ENCODE data around the gene TAMM41.
A peak's percentile ranks its signal among the peaks of the same experiment; 100 is the strongest.
"Not testable (repeated sequence)": the region's sequence is repeated elsewhere in the genome, so short reads cannot be mapped to it uniquely, and the experiment has no call there.

Gene TAMM41

DNA sequence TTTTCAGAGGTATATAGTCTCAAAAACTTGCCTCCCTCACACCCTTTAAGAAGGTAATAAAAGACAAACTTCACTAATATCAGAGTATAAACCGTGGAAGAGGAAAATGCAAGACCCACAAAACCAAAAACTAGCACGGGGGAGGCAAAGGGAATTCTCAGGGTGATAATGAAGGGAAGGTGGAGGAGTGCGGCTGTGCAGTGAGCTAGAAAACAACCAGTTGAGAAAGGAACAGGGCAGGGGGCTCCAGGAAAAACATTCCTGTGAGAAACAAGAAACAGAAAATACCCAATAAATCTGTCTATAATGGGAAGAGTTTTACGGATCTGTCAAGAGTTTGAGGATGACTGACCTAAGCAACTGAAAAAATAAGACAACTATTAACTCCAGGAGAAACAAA is 31.6 kb downstream of the TAMM41 start:
- no peak for DNase-seq (ENCODE audit: low read depth, low spot score)

DNA sequence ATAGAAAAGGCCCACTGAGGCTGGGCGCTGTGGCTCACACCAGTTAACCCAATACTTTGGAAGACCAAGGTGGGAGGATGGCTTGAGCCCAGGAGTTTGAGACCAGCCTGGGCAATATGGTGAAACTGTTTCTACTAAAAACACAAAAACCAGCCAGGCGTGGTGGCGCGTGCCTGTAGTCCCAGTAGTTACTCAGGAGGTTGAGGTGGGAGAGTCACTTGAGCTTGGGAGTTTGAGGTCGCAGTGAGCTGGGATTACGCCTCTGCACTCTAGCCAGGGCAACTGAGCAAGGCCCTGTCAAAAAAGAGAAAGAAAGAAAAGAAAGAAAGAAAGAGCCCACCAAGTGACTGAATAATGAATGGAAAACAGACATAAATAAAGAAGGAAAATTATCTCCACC is 32.0 kb downstream of the TAMM41 start:
- DNase-seq (ENCODE audit: low read depth, low spot score): no peak

DNA sequence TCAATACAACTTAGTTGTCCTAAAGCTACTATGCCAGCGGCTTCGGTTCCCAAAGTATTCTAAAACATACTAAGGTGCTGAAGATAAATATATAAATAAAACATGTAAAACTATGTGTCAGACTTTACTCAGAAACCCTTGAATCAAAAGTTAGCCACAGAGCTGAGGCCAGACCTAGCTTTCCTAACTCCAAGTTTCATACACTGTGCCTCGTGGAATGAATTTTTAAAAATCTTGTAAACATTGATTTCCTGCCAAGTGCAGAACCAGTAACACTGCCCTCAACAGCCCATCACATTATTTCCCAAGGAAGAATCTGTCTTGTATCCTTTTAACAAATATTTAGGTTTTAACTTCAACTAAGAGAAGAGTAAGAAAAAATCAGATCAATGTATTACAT is 36.4 kb downstream of the TAMM41 start:
- DNase-seq (ENCODE audit: low read depth, low spot score): no peak

DNA sequence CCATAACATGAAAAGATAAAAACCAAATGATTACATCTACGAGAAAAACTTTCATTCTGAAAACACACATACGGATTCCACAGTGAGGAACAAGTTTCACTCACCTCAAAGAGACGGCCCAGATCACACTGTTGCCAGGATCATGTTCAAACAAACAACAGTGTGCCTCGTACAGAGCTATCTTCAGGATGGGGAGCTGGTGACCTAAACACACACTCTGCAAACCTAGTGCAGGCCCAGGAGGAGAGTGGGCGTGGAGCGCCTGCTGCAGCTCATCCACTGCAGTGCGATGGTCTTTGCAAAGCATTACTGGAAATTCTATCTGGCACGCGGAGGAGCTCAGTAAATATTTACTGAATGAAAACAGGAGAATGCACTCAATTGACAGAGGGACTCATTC is 38.5 kb downstream of the TAMM41 start:
- no peak for DNase-seq (ENCODE audit: low read depth, low spot score)

DNA sequence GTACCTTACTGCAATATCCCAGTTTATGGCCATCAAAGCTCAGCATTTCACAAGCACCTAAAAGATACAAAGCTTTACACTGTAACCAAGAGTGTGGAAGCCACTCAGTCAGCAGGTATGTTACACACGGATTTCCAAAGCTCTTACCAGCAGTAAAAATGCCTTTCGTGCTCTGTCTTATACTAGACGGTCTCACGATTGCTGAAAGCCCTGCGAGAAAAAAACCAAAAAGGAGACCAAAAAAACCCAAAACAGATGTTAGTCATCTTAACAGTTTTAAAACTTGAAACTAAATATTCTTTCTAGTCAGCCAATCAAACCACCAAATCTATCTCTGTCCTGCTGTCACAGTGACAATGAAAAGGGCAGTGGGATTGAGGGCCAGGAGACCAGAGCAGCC is 39.0 kb downstream of the TAMM41 start:
- no peak for DNase-seq (ENCODE audit: low read depth, low spot score)

DNA sequence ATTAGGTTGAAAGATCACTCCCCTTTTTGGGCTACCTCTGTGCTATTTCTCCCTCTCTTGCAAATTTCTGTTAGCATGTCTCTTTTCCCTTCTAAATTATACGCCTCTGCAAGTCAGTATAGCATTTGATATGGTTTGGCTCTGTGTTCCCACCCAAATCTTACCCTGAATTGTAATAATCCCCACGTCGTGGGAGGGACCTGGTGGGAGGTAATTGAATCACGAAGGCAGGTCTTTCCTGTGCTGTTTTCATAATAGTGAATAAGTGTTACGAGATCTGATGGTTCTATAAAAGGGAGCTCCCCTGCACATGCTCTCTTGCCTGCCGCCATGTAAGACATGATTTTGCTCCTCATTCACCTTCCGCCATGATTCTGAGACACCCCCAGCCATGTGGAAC is 41.0 kb downstream of the TAMM41 start:
- DNase-seq (ENCODE audit: low read depth, low spot score): no peak

DNA sequence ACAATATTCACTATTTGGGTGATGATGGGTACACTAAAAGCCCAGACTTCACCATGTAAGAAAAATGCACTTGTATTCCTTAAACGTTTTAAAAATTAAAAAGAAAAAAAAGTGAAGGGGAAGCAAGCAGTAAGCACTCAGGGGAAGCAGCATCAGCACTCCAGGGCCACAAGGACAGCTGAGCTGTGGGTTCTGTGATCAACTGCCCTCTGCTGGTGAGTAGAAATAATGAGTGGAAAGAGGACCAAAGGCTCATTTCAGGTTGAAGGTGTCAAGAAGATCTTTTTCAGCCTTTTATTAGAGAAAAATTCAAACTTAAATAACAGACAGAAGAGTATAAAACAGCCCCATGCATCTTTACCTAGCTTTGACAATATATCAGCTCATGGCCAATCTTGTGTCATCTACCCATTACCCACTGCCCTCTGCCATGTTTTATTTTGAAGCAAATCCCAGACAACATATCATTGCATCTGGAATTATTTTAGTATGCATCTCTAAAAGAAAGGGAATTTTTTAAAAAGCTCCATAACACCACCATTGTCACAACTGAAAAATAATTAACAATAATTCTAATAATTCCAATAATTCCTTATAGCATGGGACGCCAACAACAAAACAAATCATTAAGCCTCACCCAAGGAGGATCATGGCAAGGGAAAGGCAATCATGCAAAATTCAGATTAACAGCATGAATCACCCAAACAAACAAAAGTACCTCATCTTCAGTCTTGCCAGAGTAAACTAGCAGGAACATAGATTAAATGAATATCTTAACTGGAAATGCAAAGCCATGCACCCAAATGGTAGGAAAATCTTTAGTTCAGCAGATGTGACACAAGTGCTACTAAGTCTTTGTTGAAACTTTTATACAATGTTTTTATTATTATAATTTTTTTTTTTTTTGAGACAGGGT is 42.5 kb downstream of the TAMM41 start:
- DNase-seq (ENCODE audit: low read depth, low spot score): peak; percentile 28

DNA sequence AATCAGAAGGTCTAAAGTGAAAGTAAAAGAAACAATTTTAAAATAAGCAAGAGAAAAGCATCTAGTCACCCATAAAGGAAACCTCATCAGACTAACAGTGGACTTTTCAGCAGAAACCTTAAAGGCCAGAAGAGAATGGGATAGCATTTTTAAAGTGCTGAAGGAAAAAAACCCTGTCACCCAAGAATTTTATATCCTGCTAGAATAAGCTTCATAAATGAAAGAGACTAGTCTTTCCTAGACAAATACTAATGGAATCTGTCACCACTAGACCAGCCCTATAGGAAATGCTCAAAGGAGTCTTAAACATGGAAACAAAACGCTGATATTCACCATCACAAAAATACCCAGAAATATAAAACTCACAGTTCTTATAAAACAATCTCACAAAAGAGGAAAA is 46.9 kb downstream of the TAMM41 start:
- DNase-seq (ENCODE audit: low read depth, low spot score): no peak

DNA sequence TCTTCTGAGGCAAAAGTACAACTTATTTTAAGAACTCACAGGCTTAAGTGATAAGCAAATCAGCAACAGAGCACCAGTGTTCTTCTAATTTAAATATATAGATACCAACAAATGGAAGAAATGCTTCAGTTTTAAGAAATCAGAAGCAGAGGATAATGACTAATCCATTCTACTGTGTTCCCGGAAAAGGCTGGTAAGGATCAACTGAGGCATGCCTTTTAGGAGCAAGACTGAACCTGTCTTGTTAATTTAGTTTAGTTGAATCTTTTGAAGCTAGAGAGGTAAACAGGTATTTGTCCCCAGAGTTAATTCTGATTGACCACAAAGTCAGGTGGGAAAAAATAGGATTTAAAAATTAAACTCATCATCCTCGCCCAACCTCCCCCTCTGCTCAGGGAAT is 51.8 kb downstream of the TAMM41 start:
- no peak for DNase-seq (ENCODE audit: low read depth, low spot score)

DNA sequence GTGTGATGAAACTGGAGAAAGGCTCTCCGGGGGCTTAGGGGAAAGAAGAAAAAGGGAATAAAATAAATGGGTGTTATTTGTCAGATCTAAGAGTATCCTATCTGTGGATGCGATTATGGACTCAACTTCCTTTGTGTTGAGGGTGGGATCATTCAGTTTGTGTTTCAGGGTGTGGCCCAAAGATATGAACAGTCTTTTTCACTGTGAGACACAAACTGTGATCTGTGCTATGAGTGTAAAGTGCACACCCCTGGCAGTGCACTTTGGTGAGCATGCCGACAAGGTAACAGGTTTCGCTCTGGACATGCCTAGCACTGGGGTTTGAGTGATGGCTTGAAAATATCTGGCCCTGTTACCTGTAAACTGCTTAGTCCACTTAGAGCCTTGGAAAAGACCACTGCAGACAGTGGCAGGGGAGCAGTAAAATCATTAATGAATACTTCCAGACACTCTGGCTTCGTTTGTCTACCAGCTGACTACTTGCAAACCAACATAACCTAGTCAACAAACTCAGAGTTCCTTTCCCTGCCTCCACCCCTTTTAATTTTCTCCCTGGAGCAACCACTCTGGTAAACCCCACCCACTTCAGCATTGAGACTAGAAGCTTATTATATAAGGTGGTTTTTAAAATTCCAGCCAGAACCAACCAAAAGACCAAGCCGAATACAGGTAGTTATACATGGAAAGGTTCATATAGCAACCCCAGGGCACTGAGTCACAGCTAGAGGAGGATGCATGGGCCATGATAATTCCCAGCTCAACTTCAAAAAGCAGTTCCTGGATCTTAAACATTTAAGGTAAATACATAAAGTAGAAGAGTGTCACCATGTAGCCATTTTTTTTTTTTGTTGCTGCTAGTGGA is 55.1 kb downstream of the TAMM41 start:
- DNase-seq (ENCODE audit: low read depth, low spot score): no peak

DNA sequence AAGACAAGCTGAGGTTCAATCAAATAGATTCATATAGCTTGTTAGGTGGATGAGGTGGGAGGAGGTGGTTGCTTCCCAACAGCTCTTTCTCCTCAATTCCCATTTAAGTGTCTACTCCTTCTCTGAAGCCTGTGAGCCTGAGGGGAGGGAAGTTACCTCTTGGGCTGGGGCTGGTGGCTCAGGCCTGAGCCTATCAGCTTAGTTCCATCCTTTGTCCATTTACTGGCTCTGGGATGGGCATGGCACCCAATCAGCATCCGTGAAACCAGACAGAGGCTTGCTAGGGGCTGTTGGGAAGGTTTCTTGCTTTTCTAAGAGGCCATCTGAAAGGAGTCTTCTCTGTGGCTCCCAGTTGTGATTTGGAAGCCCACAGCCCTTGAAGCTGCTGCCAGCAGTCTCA is 57.3 kb downstream of the TAMM41 start:
- DNase-seq (ENCODE audit: low read depth, low spot score): no peak

DNA sequence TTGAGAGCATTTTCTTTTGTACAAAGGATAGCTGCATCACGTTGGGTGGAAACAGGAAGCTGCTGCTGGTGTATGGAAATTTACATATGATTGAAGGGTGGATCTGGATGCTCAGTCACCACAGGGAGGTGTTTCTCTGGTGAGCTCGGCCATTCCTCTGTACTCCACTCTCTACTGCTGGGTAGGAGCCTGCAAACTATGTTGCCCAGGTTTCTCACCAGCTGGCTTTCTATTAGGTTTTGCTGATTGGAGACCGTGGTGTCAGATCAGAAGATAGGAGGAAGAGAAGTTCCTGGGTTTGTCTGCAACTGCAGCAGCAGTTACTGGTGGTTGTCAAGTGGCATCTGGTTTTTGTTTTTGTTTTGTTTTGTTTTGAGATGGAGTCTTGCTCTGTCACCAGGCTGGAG is 61.7 kb downstream of the TAMM41 start:
- no peak for DNase-seq (ENCODE audit: low read depth, low spot score)

DNA sequence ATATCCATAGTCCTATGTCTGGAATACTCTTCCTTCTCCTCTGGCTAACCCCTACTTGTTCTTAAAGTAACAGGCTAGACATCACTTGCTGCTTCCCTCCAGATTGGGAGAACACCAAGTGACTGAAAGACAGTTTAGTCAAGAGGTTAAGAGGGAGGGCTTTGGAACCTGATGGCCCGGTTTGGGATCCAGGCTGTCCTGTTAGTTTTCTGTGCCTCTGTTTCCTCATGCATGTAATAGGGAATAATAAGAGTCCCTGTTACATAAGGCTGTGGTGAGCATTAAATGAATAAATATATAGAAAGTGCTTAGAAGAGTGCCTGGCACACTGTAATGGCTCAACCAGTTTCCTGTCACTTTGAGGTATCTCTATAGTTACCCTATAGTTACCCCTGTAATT is 66.3 kb downstream of the TAMM41 start:
- no peak for DNase-seq (ENCODE audit: low read depth, low spot score)

DNA sequence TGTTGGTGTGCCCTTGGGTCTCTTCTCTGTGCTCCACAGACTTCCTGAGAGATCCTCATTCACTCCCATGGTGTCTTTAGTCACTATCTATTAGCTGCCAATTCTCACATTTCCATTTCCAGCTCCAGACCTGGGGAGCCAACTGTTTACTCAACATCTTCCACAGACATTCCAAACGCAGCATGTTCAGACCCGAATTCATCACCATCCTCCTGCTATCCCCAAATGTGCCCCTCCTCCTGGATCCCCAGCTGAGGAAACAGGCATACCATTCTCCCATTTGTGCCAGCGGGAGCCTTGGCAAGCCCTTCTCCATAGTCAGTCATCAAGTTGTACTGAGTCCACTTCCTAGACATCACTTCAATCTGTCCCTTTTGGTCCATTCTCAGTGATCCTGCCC is 67.1 kb downstream of the TAMM41 start:
- DNase-seq (ENCODE audit: low read depth, low spot score): no peak

DNA sequence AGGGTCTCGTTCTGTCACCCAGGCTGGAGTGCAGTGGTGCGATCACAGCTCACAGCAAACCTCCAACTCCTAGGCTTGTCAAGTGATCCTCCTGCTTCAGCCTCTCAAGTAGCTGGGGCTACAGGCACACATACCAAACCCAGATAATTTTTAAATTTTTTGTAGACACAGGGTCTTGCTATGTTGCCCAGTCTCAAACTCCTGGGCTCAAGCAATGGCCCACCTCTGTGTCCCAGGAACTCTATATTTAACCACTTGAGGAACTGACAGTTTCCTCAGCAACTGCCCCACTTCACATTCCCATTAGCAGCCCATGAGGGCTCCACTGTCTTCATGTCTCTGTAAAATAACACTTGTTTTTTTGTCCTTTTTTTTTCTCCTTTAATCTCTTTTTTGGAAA is 68.4 kb downstream of the TAMM41 start:
- DNase-seq (ENCODE audit: low read depth, low spot score): no peak

DNA sequence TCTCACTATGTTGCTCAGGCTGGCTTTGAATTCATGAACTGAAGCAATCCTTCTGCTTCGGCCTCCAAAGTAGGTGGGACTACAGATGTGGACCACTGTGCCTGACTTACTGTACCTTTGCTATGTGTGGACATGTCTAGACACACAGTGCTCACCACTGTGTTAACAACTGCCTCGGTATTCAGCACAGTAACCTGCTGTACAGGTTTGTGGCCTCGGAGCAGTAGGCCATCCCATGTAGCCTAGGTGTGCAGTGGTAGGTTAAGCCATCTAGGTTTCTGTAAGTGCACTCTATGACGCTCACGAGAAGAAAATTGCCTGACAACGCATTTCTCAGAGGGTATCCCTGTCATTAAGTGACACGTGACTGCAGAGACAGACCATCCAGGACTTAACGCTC is 70.3 kb downstream of the TAMM41 start:
- no peak for DNase-seq (ENCODE audit: low read depth, low spot score)

DNA sequence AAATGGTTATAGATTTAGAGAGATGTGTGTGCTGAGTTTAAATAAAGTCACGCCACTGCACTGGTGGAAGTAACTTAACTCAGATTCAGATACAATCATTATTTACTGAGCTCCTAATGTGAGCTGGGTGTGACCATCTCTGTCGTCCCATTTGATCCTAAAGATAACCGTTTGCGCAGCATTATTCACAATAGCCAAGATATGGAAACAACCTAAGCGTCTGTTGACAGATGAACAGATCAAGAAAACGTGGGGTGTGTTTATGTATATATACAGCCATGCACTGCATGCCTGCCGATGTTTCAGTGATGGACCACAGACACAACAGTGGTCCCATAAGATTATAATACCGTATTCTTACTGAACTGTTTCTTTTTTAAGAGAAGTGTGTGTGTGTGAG is 71.2 kb downstream of the TAMM41 start:
- DNase-seq (ENCODE audit: low read depth, low spot score): no peak

DNA sequence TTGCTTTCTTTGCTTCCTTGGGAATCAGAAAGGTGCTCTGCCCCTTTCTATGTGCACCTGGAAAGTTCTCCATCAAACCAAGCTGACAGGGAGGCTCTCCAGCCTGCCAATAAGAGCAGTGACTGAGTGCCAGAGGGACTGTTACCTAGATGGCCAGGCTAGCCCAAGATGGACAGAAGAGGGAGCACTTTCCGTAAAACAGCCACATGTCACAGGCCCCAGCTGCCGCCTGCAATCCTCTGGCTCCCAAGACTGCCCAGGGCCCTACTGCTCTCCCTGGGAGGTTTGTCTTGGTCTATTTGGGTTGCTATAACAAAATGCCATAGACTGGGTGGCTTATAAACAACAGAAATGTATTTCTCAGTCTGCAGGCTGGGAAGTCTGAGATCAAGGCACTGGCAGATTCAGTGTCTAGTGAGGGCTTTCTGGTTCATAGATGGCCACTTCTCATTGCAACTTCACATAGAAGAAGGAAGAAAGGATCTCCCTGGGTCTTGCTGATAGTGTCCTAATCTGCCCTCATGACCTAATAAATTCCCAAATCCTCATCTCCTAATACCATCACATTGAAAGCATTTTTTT is 72.3 kb downstream of the TAMM41 start:
- DNase-seq (ENCODE audit: low read depth, low spot score): peak; percentile 48

DNA sequence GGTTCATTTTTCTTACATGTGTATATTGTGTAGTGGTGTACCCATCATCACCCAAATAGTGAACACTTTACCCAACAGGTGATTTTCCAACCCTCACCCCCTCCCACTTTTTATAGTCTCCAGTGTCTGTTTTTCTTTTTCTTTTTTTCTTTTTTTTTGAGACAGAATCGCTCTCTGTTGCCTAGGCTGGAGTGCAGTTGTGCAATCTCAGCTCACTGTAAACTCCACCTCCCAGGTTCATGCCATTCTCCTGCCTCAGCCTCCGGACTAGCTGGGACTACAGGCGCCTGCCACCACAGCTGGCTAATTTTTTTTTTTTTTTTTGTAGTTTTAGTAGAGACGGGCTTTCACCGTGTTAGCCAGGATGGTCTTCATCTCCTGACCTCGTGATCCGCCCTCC is 74.8 kb downstream of the TAMM41 start:
- not testable (repeated sequence) for DNase-seq (ENCODE audit: low read depth, low spot score)

DNA sequence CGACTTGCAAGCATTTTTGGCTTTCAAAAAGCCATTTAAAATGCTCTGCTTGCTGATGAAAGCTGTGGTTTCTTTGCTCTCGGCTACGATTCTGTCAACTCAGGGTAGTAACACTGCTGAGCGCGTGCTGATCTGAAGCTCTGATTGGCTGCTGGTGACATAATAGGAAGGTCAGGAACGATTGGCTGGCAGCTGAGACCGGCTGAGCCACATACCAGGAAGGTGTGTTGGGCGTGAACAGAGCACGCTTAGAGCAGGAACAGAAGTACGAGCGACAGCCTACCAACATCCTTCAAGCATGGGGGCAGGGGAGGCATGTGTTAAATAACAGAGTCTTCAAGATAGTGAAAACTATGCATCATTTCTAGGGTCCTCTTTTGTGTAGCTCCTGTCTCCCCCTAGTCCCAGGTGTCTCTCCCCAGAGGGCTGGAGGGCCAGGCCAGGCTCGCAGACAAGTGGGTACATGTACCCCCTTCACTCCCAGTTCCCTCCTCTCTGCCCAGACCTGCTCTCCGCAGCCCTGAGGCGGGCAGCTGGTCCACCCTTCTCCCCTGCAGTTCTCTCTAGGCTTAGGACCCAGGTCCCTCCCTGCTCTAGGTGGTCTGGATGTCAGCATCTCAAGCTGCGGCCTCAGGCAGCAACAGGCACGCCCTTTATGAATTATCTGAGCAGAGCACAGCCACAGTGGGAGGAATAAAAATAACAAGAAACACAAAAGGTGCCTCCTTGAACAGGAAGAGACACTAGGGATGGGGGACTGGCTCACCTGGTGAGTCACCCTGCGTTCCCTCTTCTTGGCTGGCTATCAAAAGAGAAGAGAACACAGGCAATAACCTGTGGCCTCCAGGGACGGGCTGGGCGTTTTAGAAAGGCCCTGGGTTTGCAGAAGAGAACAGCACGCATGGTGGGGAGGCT is 76.0 kb downstream of the TAMM41 start:
- peak; percentile 92 for DNase-seq (ENCODE audit: low read depth, low spot score)

DNA sequence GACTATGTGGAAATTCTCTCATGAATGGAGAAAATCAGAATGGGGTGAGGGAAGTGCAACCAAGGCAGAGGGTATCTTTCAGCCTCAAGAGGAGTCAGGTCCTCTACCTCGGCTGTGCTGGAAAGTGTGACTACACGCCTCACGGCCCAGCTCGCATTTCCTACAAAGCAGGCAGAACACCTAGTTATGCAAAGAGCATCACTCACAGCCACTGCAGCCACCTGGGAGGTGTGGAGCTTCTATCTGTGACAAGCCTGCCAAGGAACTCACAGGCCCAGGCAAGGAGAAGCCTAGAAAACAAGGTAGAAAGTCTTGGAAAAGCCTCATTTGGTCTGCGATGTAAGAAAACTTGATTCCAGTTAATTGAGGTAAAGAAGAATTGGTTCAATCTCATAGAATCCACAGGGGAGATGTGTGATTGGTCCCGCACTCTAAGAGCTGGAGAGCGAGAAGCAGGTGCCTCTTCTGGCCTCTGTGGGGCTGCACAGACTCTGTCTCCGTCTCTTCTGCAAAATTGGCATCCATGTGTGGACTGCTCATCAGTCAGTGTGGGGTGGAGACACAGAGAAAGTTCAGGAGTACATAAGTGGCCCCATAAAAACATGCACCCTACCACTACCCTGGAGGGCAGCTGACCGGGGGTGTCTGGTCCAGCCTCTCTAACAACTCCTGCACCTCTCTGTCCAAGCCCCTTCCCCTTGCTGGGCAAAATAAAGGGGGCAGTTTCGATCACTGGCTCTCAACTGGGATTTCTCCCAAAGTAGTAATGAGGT is 76.8 kb downstream of the TAMM41 start:
- no peak for DNase-seq (ENCODE audit: low read depth, low spot score)

Data from iPS DF 19.7 (cell line).